ENCODE data around the gene SINHCAF.

The SINHCAF gene

DNA sequence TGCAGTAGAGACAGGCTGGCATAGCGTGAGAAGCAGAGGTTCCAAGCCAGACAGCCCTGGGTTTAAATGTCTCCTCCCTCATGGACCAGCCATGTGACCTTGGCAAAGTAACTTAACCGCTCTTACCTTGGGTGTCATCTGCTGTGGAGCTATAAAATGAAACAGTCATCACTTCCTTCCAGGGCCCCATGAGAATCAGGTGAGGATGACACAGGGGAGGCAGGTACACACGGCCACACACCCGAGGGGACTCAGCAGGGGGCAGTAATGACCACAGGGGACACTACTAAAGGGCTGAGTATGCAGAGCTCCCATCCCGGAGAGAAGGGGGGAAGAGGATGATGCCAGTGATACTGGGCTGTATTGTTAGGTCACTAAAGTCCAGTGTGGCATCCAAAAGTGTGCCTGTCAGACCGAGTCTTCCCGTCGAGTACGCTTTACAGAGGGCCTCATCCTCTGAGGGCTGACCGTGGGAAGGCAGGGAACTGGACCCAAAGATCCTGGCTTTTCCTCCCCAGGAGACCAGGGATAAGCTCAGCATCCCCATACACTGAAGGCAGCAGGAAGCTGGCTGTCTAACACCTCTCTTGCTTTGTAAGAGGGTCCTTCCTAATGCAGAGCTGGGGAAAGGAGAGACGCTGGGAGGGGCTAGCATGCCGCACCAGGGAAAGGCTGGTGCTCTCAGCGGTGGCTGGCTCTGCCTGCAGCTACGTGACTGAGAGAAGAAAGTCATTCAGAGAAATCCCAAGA, 94.2 kb downstream of the SINHCAF start:
- DNase-seq = no peak
